GM13977 (cell line): ENCODE data around the gene PDSS1.

Experiments used
- DNase-seq: peaks from one replicate; pipeline ENCODE4 v3.0.0; 2012; ENCODE audit warnings: low spot score
- CTCF ChIP-seq: IDR thresholded peaks from 2 replicates; pipeline ENCODE4 v1.5.1; 2012; ENCODE audit warnings: mild to moderate bottlenecking, control low read depth; ENCODE audit not compliant: insufficient read depth; ENCODE audit errors: extremely low read depth, missing control alignments
- in situ Hi-C: fragments of 300-500 bp; cut with MboI; formaldehyde crosslinking; loops from one replicate; pipeline ENCODE4 v1.12.0; 2022; ENCODE audit warnings: low sequenced_read_pairs, low pct_unique_long_range_greater_than_20kb, mixed read lengths, inconsistent platforms; ENCODE audit not compliant: unreplicated experiment

PDSS1 gene

GRCh38 chr10:26723016-26723415 is 25.5 kb downstream of the PDSS1 start:
- TF ChIP-seq CTCF: no peak
- no peak for DNase-seq
- in situ Hi-C loops: no loop called here

GRCh38 chr10:26725837-26726727 is 28.6 kb downstream of the PDSS1 start:
- peak; percentile 46 for DNase-seq
- TF ChIP-seq CTCF: peak; percentile 78
- in situ Hi-C loops: no loop called here

GRCh38 chr10:26727005-26727404 is 29.5 kb downstream of the PDSS1 start:
- no peak for DNase-seq
- in situ Hi-C loops: no loop called here
- no peak for TF ChIP-seq CTCF

GRCh38 chr10:26728957-26729356 is 31.5 kb downstream of the PDSS1 start:
- peak; percentile 21 for TF ChIP-seq CTCF
- no peak for DNase-seq
- in situ Hi-C loops: no loop called here

- no peak for TF ChIP-seq CTCF
- in situ Hi-C loops: no loop called here
- DNase-seq: no peak
Observed at GRCh38 chr10:26729395-26729794, 31.9 kb downstream of the PDSS1 start.

- in situ Hi-C loops: loop anchor here (5.0 kb wide), 1 partner anchor 132 kb away; the partner anchor contains the start of gene ABI1
- no peak for DNase-seq
Observed at GRCh38 chr10:26730552-26730951, 33.1 kb downstream of the PDSS1 start.

More at GRCh38 chr10:26730552-26730951, 33.1 kb downstream of the PDSS1 start:
- TF ChIP-seq CTCF: no peak
